ENCODE results near the gene MYO9B.

MYO9B gene

DNA sequence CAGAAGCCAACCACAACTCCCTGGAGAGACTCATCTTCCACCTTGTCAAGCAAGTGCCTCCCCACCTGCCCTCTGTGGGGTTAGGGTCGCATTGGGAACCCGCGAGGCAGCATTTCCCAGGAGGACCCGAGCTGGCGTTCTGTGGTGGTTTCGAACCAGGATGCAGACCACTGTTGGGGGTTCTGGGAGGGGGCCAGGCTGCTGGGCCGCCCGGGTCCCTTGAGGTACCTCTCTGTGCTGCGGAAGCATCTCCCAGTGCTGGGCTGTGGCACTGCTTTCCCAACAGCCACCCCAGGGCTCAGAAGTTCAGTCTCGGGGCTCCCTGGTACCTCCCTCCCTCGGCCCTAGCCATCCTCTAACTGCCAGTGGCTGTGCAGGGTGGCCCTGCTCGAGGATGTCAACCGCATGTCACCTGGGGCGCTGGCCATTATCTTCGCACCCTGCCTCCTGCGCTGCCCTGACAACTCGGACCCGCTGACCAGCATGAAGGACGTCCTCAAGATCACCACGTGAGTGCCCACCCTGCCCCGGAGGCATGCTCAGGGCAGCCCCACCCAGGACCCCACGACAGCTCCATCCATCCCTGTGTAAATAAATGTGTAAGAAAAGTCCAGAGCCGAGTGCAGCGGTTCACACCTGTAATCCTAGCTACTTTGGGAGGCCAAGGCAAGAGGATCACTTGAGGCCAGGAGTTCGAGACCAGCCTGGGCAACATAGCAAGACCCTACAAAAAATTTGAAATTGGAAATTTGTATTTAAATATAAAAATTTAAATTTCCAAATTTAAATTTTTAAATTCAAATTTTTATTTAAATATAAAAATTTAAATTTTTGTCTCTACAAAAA lies 131.4 kb downstream of the MYO9B start:
- no peak overlapping the region for H3K27ac ChIP-seq
- no peak for DNase-seq (ENCODE audit: low read depth, low spot score)

DNA sequence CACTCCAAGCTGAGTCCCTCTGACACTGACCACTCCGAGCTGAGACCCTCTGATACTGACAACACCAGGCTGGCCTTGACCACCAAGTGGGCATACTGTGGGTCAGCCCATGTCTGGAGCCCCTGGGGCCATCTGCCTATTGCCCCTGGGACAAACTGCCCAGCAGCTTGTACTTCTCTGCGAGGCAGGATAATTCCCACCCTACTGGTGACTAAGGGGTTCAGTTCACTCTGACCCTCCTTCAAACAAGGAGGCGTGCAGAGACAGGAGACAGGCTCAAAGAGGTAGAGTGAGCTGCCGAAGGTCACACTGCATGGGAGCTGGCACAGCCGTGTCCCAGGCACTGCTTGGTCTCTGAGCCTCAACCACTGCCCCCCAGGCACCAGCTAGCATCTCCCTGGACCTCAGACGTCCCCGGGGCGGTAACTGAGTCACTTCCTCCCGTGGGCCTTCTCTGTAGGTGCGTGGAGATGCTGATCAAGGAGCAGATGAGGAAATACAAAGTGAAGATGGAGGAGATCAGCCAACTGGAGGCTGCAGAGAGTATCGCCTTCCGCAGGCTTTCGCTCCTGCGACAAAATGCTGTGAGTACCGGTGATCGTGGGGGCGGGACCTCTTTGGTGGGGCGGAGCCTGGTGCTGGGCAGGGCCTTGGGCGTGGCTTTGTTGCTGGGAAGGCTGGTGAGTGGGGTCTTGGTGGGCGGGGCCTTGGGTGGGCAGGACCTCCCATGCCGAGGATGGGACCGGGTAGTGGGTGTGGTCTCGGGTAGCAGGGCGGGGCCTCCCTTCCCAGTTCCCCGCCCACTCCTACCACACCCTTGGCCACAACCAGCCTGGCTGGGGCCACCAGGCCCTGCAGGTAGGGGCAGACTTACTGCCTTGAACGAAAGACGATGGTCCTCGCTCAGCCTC lies 133.8 kb downstream of the MYO9B start:
- H3K27ac ChIP-seq, result no peak overlapping the region
- no peak for DNase-seq (ENCODE audit: low read depth, low spot score)

DNA sequence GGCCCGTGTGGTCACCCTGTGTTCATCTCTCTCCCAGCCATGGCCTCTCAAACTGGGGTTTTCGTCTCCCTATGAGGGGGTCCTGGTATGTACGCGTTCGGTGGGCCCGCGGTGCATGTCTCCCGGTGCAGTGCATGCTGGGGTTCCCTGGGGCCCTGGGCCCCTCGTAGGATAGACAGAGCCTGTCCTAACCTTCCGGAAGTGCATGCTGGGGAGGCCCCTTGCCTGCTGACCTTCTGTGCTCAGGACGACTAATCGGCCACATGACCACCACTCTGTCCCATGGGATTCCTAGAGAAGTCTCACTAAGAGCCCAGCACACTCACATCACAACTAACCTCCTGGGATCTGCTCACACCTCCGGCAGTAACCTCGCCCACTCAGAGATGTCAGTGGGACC lies 134.7 kb downstream of the MYO9B start:
- H3K27ac ChIP-seq, result no peak overlapping the region
- DNase-seq (ENCODE audit: low read depth, low spot score), result no peak

DNA sequence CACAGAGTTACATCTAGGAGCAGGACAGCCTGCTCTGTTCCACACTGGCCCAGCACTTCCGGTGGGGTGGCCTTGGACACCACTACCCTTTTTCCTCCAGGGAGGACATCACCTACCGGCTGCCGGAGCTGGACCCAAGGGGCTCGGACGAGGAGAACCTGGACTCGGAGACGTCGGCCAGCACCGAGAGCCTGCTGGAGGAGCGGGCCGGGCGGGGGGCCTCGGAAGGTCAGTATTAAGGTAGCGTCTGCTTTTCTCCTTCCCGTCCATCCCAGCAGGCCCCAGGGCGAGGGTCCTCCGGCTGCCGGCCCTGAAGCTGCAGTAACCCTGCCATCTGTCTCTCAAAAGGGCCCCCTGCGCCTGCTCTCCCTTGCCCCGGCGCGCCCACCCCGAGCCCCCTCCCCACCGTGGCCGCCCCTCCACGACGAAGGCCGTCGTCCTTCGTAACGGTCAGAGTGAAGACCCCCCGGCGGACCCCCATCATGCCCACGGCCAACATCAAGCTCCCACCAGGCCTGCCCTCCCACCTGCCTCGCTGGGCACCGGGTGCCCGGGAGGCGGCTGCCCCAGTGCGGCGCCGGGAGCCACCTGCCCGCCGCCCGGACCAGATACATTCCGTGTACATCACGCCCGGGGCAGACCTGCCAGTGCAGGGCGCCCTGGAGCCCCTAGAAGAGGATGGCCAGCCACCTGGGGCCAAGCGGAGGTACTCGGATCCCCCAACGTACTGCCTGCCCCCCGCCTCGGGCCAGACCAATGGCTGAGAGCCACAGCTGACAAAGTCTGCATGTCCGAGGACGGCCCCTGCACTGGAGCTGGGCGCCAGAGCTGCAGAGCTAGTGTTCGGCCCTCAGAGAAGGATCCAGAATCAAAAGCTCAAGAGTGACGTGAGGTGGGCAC lies 136.2 kb downstream of the MYO9B start:
- no peak overlapping the region for H3K27ac ChIP-seq
- DNase-seq (ENCODE audit: low read depth, low spot score), result no peak

DNA sequence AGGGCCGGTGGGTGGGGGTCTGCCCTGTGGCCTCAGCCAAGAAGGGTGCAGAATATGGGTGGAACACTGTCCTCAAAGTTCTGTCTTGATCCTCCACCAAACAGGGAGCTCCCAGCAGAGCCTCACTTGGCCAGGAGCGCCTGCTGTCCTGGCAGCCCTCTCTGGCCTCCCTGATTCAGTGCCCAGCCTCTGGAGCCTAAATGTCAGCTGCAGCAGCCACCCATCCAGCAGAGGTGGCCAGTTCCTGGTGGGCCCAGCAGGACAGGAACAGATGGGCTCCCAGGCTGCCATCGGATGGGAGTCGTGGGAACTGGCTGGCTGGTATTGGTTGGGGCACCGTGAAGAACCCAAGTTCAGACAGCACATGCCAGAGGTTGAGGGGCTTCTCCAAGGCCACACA lies 137.8 kb downstream of the MYO9B start:
- H3K27ac ChIP-seq, result no peak overlapping the region
- no peak for DNase-seq (ENCODE audit: low read depth, low spot score)

DNA sequence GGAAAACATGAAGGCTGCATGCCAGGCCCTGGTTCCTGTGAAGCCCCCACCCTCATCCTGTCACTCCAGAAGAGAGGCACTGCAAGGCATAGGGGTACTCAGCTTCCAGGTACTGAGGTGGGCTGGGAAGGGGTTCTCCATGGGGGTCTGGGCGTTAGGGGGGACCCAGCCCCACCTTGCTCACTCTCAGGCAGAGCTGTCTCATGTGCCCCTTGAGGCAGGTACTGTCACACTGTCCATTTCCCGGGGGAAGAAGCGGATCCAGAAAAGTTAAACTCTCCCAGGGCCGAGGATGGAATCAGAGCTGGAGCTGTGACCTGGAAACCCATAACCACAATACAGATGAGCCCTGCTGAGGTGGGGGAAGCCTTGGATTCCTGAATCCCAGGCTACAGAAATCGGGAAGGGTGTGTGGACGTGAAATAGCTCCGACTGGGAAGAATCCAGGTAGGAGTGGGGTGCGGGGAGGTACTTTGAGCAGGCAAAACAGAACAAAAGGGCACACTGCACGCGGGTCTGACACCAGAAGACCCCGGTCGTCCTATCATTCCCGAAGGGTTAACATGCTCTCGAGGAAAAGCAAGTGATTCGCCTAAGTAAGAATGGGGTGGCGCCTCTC lies 139.0 kb downstream of the MYO9B start:
- no peak for DNase-seq (ENCODE audit: low read depth, low spot score)
- H3K27ac ChIP-seq, result peak overlapping the region; percentile 80

DNA sequence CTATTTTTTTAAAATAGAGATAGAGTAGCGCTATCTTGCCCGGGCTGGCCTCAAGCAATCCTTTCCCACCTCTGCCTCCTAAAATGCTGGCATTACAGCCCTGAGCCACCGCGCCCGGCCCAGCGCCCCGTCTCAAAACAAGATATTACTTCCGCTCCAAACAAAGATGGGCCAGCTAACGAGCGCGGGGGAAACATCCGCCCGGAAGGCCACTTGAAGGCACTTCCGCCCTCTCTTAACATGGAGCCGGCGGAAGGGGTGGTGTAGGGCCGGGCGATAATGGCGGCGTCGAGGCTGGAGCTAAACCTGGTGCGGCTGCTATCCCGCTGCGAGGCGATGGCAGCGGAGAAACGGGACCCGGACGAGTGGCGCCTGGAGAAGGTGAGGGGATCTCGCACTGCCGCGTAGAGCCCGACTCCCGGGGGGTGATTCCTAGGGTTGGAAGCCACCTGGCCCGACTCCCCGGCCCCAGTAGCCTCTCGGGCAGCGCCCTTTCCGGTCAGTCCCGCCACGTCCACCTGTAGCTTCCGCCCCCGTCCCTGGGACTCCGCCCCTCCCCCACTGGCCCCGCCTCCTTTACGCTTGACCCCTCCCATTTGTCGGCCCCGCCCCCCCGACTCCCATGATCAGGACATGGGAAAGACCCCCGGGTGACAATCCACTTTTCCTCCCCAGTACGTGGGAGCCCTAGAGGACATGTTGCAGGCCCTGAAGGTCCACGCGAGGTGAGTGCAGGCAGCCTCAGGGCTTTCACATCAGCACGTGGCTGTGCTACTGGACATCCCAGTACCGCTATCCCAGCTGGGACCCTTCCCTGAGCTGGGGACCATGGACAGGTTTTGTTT lies 139.8 kb downstream of the MYO9B start, which contains the start of gene USE1:
TSS of gene USE1 (plus strand) at position 231 of the 845 bp plus-strand sequence. CDS start at position 280, 49 bp downstream.
- peak; percentile 59 for DNase-seq (ENCODE audit: low read depth, low spot score)
- H3K27ac ChIP-seq, result peak within 1 kb of the TSS; percentile 80

DNA sequence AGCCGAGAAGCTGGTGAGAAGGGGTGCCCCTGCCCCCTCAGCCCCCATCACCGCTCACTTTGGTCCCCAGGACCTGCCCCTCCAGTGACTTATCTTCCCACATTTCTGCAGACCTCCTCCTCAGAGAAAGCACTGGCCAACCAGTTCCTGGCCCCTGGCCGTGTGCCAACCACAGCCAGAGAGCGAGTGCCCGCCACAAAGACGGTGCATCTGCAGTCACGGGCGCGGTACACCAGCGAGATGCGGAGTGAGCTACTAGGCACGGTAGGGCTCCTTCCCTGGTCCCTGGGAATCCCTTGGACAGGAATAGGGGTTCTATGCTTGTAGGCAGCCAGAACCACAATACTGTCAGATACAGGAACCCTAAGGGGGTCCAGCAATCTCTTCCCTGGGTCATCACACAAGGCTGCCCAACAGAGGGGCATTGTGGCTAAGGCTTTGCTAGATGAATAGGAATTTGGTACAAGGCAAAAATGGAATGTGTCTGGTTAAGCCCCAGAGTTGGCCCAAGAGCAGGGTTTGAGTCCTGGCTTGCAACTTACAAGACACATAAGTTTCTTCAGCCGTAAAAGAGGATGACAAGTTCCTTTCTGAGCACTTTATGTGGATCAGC lies 140.6 kb downstream of the MYO9B start:
- H3K27ac ChIP-seq, result no peak overlapping the region
- no peak for DNase-seq (ENCODE audit: low read depth, low spot score)

DNA sequence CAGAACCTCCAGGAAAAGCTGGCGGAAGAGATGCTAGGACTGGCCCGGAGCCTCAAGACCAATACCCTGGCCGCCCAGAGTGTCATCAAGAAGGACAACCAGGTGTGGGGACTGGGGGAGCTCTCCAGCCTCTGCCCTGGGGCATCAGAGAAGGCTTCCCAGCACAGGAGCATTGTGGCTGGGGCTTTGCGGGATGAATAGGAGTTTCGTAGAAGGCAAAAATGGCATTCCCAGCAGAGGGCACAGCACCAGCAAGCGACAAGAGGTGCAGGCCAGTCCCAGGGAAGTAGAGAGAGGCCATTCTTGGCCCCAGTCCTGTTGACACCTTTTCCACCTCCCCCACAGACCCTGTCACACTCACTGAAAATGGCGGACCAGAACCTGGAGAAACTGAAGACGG lies 143.7 kb downstream of the MYO9B start:
- H3K27ac ChIP-seq, result no peak overlapping the region
- no peak for DNase-seq (ENCODE audit: low read depth, low spot score)

DNA sequence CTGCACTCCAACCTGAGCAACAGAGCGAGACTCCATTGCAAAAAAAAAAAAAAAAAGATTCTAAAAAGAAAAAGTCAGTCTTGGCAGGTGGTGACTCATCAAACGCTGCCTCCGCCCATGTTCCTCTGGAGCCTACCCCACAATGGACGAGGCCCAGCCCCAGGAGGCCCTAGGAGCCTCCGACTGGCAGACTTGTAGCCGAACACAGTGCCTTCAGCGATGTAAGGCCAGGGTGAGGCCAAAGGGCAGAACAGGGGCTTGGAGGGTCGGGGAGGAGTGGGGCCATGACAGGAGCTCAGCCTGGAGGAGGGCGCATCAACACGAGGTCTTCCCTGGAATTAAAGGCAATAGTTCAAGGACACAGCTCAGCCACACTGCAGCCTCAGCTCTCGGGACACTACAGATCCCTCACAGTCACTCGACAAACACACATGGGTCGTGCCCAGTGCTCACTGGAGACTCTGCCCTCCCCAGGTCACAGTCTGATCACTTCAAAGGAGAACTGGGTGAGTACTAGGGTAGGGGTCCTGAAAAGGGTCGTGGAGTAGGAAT lies 144.7 kb downstream of the MYO9B start:
- DNase-seq (ENCODE audit: low read depth, low spot score), result no peak
- no peak overlapping the region for H3K27ac ChIP-seq

DNA sequence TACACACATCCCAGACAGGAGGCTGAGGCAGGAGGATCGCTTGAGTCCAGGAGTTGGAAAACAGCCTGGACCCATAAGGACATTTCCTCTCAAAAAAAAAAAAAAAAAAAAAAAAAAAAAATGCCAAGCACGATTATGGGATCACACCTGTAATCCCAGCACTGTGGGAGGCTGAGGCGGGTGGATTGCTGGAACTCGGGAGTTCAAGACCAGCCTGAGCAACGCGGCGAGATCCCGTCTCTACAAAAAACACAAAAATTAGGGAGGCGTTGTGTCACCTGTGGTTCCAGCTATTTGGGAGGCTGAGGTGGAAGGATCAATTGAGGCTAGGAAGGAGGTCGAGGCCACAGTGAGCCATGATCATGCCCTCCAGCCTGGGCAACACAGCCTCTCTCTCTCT lies 149.5 kb downstream of the MYO9B start:
- DNase-seq (ENCODE audit: low read depth, low spot score), result no peak
- H3K27ac ChIP-seq, result no peak overlapping the region

DNA sequence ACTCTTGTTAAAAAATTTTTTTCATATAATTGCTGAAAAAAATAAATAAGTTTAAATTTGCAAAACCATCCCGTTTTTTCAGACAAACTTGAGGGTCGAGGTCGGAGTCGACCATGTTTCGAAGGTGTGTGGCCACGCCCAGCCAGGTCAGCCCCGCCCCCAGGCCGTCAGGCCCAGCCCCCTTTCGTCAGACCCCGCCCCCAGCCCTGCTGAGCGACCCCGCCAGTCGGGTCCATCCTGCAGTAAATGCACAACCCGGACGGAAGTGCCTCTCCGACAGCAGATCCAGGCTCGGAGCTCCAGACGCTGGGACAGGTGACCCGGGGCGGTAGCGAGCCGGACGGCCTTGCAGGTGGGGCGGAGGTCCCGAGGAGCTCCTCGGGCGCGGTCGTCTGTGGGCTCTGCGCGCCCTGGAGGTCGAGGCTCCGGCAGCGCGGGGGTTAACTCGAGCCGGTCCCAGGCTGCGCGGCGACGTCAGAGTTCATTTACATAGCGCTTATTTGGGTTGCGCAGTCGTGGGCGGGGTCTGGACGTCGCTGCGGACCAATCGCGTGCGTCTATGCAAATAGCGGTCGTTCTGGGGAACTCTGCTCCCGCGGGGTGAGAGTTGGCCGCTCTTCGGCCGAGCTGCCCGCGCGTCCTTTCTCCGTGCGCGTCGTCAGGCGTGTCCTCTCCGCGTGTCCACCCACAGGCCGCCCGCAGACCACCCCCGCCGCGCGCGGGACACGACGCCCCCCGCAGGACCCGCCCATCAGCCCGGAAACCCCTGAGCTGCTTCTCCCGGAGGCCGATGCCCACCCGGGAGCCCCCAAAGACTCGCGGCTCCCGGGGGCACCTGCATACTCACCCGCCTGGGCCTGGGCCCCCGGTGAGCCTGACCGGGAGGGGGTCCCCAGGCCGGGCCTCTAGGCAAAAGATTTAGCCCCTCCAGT lies 150.7 kb downstream of the MYO9B start, which contains the start of gene OCEL1:
TSS of gene OCEL1 (plus strand) at position 225 of the 932 bp plus-strand sequence. CDS start at position 247, 22 bp downstream.
- peak within 1 kb of the TSS; percentile 74 for H3K27ac ChIP-seq
- DNase-seq (ENCODE audit: low read depth, low spot score), result peak; percentile 85

DNA sequence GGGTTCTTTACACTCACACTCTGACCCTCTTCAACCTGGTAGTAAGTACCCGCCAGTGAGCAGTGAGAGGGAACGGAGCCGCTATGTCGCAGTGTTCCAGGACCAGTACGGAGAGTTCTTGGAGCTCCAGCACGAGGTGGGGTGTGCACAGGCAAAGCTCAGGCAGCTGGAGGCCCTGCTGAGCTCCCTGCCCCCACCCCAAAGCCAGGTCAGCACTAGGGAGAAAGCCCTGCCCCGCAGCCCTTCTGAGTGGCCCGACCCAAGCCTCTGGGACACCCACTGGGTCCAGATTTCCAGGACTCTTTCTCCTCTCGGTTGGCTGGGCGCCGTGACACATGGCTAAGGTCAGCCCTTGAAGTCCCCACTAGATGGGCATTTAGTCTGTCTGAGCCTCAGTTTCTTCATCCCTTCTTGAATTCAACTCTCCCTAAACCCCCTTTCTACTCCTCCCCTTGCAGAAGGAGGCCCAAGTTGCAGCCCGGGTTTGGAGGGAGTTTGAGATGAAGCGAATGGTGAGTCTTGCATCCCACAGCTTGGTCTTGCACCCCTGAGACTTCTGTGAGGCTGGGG lies 152.3 kb downstream of the MYO9B start:
- no peak for DNase-seq (ENCODE audit: low read depth, low spot score)
- no peak overlapping the region for H3K27ac ChIP-seq

DNA sequence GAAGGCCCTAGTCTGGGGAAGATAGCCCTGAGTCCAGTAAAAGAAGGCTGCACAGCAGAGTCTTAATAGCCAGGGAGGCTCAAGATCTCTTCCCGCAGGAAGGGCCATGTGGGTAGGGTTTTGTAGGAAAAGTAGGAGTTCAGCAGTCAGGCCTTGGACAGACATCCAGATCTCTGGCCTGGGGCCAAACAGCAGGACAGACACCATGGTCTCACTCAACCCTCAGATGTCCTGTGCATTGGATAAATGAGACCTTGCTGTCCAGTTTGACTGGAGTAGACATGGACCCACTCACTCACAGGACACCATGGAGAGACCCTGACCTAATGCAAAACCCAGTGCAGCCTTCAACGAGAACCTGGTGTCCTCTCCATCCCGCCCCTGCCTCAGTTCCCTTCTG lies 154.3 kb downstream of the MYO9B start:
- DNase-seq (ENCODE audit: low read depth, low spot score), result no peak
- no peak overlapping the region for H3K27ac ChIP-seq

DNA sequence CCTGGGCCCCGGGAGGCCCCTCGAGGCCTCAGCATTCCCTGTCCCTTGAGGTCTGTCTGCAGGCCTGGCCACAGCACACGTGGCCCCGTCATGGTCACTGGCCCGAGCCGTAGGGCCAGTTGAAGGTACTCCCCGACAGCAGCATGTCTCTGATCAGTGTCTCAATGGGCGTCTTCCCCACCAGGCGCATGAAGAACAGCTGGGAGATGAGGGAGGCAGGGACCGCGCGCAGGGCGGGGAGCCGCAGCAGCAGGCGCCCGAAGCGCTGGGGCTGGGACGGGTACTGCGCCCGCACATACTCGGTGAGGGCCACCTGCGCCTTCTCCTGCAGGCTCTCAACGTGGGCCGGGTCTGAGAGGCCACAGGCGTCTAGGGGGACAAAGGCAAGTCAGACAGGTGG lies 156.7 kb downstream of the MYO9B start:
- no peak overlapping the region for H3K27ac ChIP-seq
- no peak for DNase-seq (ENCODE audit: low read depth, low spot score)

DNA sequence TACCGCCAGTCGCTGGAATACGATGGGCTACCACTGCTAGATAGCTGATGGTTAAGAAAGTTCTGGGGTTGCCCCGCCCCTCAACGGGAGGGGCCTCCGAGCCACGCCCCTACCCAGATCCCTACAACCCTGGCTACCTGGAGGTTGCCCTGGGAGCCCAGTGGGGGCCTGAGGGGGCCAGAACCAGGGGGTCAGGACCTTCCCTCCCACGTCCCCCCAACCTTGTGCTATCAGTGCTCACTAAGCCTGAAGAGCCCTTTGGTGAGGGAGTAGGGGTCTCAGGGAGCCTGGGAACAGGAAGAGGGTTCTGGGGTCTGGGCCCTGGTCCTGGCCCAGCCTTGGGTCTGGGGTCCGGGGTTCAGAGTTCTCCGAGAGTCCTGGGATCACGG lies 159.3 kb downstream of the MYO9B start:
- peak overlapping the region; percentile 59 for H3K27ac ChIP-seq
- DNase-seq (ENCODE audit: low read depth, low spot score), result no peak
